ENCODE results near the gene FAF1.

The FAF1 gene

GRCh38 chr1:50603274-50604271 lies 356.5 kb downstream of the FAF1 start:
- no peak for TF ChIP-seq CTCF (conservative IDR thresholded peaks at IDR 0.05; ENCODE audit: low read length)
- H3K4me3 ChIP-seq (ENCODE audit: low read length) = no peak overlapping the region
- DNase-seq (ENCODE audit: low read depth) = peak; percentile 52

GRCh38 chr1:50599546-50599945 lies 360.5 kb downstream of the FAF1 start:
- no peak for TF ChIP-seq CTCF (conservative IDR thresholded peaks at IDR 0.05; ENCODE audit: low read length)
- no peak overlapping the region for H3K4me3 ChIP-seq (ENCODE audit: low read length)
- DNase-seq (ENCODE audit: low read depth) = no peak

- TF ChIP-seq CTCF (conservative IDR thresholded peaks at IDR 0.05; ENCODE audit: low read length) = no peak
These were observed 364.2 kb downstream of the FAF1 start for GRCh38 chr1:50595874-50596273.

GRCh38 chr1:50593515-50593914 lies 366.6 kb downstream of the FAF1 start:
- H3K4me3 ChIP-seq (ENCODE audit: low read length) = no peak overlapping the region
- DNase-seq (ENCODE audit: low read depth) = no peak
- TF ChIP-seq CTCF (conservative IDR thresholded peaks at IDR 0.05; ENCODE audit: low read length) = no peak

More at GRCh38 chr1:50595874-50596273, 364.2 kb downstream of the FAF1 start:
- DNase-seq (ENCODE audit: low read depth) = no peak
- H3K4me3 ChIP-seq (ENCODE audit: low read length) = no peak overlapping the region

GRCh38 chr1:50591598-50591997 lies 368.5 kb downstream of the FAF1 start:
- DNase-seq (ENCODE audit: low read depth) = no peak
- TF ChIP-seq CTCF (conservative IDR thresholded peaks at IDR 0.05; ENCODE audit: low read length) = no peak
- no peak overlapping the region for H3K4me3 ChIP-seq (ENCODE audit: low read length)

GRCh38 chr1:50582346-50582745 lies 377.7 kb downstream of the FAF1 start:
- no peak for DNase-seq (ENCODE audit: low read depth)
- H3K4me3 ChIP-seq (ENCODE audit: low read length) = no peak overlapping the region
- TF ChIP-seq CTCF (conservative IDR thresholded peaks at IDR 0.05; ENCODE audit: low read length) = no peak

- DNase-seq (ENCODE audit: low read depth) = no peak
- no peak overlapping the region for H3K4me3 ChIP-seq (ENCODE audit: low read length)
- TF ChIP-seq CTCF (conservative IDR thresholded peaks at IDR 0.05; ENCODE audit: low read length) = no peak
These were observed 390.0 kb downstream of the FAF1 start for GRCh38 chr1:50570066-50570468.
